Right lobe of liver (tissue), 4 donors: ENCODE data around the gene RASSF6.
"Not testable (repeated sequence)": the region's sequence is repeated elsewhere in the genome, so short reads cannot be mapped to it uniquely, and the experiment has no call there.

ENCODE experiments used
- CTCF ChIP-seq, 4 donors: fragments of 200-600 bp in 3 of 4; fragments of 450-650 bp in 1 of 4; IDR thresholded peaks; one replicate each; pipeline versions ENCODE4 v1.5.1 to v1.8.0; 2016 to 2022; ENCODE audit warnings: antibody characterized with exemption in 4 of 4, mild to moderate bottlenecking in 2 of 4
- POLR2A ChIP-seq: fragments of 450-650 bp; IDR thresholded peaks from one replicate; pipeline ENCODE4 v1.6.1; 2017; ENCODE audit warnings: antibody characterized with exemption, mild to moderate bottlenecking
- donor health status: DM: no; HTN: no; CAD: no.
- donor health status: DM: no; HTN: no; CAD: no.
- donor health status: DM: no; HTN: yes; CAD: no.

- TF ChIP-seq POLR2A; CTCF (IDR thresholded peaks at IDR 0.05): not testable (repeated sequence)
These were observed 8.6 kb upstream of the RASSF6 start for GRCh38 chr4:73628834-73629233.
